OCI-LY3 (cell line): Measurements from ENCODE around the gene CROCC.
"Not testable (repeated sequence)": the region's sequence is repeated elsewhere in the genome, so short reads cannot be mapped to it uniquely, and the experiment has no call there.

Experiments used
- CTCF ChIP-seq: fragments of 200-600, 300-600 bp; sonication (generic); IDR thresholded peaks from 2 replicates; pipeline ENCODE4 v1.5.1; 2014; ENCODE audit warnings: antibody characterized with exemption, low read length, low read depth
- EZH2phosphoT487 ChIP-seq: fragments of 200-600 bp; shearing (Covaris generic); IDR thresholded peaks from 2 replicates; pipeline ENCODE4 v1.6.1; 2018; ENCODE audit warnings: antibody characterized with exemption, mixed run types, low read depth

DNA sequence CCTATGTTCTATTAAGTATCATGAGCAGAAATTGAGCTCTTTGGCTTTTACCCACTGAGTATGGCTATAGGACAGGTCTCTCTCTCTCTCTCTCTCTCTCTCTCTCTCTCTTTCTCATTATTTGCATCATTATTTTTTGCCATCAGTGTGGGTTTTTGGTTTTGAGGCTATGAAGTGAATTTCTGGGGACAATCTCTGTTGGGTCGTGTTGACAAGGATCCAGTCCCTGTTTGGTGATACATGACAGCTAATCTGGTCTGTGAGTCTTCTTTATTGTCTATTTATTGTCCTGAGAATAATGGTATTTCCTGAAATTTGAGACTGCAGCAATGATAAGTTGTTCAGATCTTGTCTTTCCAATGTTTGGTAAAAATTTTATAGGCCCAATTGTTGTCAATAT is 24.1 kb upstream of the CROCC start:
- not testable (repeated sequence) for TF ChIP-seq EZH2phosphoT487, CTCF
